LNCAP (cell line): ENCODE data around the gene MPC1.

Experiments
- CTCF ChIP-seq: fragments of 450-650 bp; IDR thresholded peaks from 2 replicates; pipeline ENCODE4 v1.5.1; 2017; ENCODE audit warnings: mild to moderate bottlenecking

Gene MPC1

GRCh38 chr6:166318649-166319600, 63.8 kb downstream of the MPC1 start:
- no peak for TF ChIP-seq CTCF

GRCh38 chr6:166318227-166318626, 64.5 kb downstream of the MPC1 start:
- no peak for TF ChIP-seq CTCF

- no peak for TF ChIP-seq CTCF
Measured at GRCh38 chr6:166317261-166318212, 65.2 kb downstream of the MPC1 start.

- no peak for TF ChIP-seq CTCF
Measured at GRCh38 chr6:166315436-166315835, 67.3 kb downstream of the MPC1 start.
